Esophagus muscularis mucosa (tissue), 4 donors: Measurements from ENCODE around the gene PXYLP1.

Experiments
- CTCF ChIP-seq, 3 experiments: fragments of 200-600 bp in 2 of 3; fragments of 450-650 bp in 1 of 3; sonication (generic) in 2 of 3; IDR thresholded peaks; one replicate each; pipeline ENCODE4 v1.5.1; 2017 to 2019; ENCODE audit warnings: antibody characterized with exemption in 3 of 3, mild to moderate bottlenecking in 2 of 3, moderate library complexity in 1 of 3
- EP300 ChIP-seq: sonication (generic); formaldehyde crosslinking; IDR thresholded peaks from one replicate; pipeline ENCODE4 v1.6.1; 2017; ENCODE audit warnings: antibody characterized with exemption
- POLR2A ChIP-seq: fragments of 450-650 bp; IDR thresholded peaks from one replicate; pipeline ENCODE4 v1.6.1; 2017; ENCODE audit warnings: antibody characterized with exemption, moderate library complexity, mild to moderate bottlenecking, low read depth
- POLR2AphosphoS5 ChIP-seq, 2 donors: sonication (generic); formaldehyde crosslinking; IDR thresholded peaks; one replicate each; pipeline ENCODE4 v1.6.1; 2017; ENCODE audit warnings: antibody characterized with exemption in 2 of 2

- TF ChIP-seq CTCF (IDR thresholded peaks at IDR 0.05) (no peak), POLR2A (no peak), POLR2AphosphoS5 (IDR thresholded peaks at IDR 0.05) (no peak), EP300 (no peak)
These were observed 34.6 kb downstream of the PXYLP1 start for GRCh38 chr3:141266186-141266585.
